GM18505 (cell line): Measurements from ENCODE around the gene RBM48.

ENCODE experiments used
- ATAC-seq: cut with Tn5 transposase; IDR thresholded peaks from one replicate; pipeline ENCODE4 v1.9.1; 2021; ENCODE audit not compliant: unreplicated experiment
- POLR2A ChIP-seq: IDR thresholded peaks from 4 replicates; pipeline ENCODE4 v1.6.1; 2011; ENCODE audit warnings: borderline replicate concordance; ENCODE audit not compliant: insufficient read depth, insufficient read length; ENCODE audit errors: extremely low read depth

Gene RBM48

DNA sequence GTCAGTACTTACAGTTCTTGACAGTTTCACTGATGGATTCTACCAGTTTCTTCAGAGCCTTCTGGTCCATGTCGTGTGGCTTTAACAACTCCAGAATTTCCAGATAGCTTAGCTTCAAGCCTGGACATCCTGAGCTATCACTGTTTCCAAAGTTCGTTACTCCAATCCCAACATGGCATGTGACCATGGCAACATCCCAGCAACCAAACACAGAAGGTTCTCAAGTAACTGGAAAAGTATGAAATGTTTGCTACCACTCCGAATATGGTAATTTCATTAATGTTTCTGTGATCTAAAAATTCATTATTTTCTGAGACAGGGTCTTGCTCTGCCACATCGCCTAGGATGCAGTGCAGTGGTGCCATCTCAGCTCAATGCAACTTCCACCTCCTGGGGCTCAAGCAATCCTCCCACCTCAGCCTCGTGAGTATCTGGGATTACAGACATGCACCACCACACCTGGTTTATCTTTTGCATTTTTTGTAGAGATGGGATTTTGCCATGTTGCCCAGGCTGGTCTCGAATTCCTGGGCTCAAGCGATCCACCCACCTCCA, 29.3 kb downstream of the RBM48 start:
- no peak for ATAC-seq

GRCh38 chr7:92560602-92561001, 32.0 kb downstream of the RBM48 start:
- no peak for ATAC-seq
- no peak for TF ChIP-seq POLR2A

More for the DNA sequence above, 29.3 kb downstream of the RBM48 start:
- no peak for TF ChIP-seq POLR2A

GRCh38 chr7:92563345-92563744, 34.8 kb downstream of the RBM48 start:
- no peak for TF ChIP-seq POLR2A
- ATAC-seq = no peak

- TF ChIP-seq POLR2A = no peak
- ATAC-seq = no peak
Measured at GRCh38 chr7:92567460-92567859, 38.9 kb downstream of the RBM48 start.

GRCh38 chr7:92569137-92569536, 40.5 kb downstream of the RBM48 start:
- TF ChIP-seq POLR2A = no peak
- no peak for ATAC-seq

GRCh38 chr7:92576296-92576695, 47.7 kb downstream of the RBM48 start:
- no peak for TF ChIP-seq POLR2A
- no peak for ATAC-seq

DNA sequence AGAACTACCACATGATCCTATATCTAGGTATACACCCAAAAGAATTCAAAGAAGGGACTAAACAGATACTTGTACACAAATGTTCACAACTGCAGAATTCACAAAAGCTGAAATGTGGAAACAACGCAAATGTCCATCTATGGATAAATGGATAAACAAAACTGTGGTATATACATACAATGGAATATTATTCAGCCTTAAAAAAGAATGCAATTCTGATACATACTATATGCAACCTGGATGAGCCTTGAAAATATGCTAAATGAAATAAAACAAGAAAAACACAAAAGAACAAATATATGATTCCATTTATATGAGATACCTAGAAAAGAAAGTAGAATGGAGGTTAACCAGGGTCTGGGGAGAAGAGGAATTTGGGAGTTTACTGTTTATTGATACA, 54.4 kb downstream of the RBM48 start:
- no peak for TF ChIP-seq POLR2A
- no peak for ATAC-seq

DNA sequence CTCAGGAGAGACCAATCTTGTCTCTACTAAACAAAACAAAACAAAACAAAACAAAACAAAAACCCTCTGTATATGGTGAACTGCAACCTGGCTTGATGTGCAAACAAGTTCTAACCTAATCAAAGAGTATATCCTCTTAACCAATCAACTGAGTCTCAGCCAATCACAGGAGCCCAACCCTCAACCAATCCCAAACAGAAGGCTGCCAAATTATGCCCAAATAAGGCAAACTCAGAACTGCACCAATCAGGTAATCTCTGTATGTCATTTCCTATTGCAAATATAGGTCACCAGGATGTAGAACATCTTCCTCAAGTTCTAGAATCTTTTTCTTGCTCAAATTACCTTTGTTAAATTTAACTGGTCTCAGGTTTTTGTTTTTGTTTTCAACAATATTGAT, 56.4 kb downstream of the RBM48 start:
- TF ChIP-seq POLR2A = no peak
- ATAC-seq = no peak

GRCh38 chr7:92586403-92586802, 57.8 kb downstream of the RBM48 start:
- ATAC-seq = no peak
- TF ChIP-seq POLR2A = no peak

- no peak for TF ChIP-seq POLR2A
- no peak for ATAC-seq
Measured at GRCh38 chr7:92586841-92587240, 58.2 kb downstream of the RBM48 start.
